ENCODE measurements around the gene OSBPL6.

DNA sequence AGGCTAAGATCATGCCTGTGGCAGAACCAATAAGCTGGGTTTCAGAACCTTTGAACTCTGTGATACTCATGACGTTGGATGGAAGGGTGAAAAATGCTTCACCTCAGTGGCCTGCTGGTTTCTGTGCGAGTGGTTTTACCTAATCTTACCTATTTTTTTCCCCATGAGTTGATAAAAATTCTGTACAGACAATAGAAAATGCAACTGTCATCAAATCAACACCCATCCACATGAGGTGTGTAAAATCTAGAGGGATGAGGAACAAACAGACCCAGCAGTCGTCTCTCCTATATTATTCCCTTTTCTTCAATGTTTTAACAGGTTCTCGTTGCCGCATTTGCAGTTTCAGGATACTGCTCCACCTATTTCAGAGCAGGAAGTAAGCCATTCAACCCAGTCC is 189.4 kb downstream of the OSBPL6 start:
- TF ChIP-seq, protein P1, sequence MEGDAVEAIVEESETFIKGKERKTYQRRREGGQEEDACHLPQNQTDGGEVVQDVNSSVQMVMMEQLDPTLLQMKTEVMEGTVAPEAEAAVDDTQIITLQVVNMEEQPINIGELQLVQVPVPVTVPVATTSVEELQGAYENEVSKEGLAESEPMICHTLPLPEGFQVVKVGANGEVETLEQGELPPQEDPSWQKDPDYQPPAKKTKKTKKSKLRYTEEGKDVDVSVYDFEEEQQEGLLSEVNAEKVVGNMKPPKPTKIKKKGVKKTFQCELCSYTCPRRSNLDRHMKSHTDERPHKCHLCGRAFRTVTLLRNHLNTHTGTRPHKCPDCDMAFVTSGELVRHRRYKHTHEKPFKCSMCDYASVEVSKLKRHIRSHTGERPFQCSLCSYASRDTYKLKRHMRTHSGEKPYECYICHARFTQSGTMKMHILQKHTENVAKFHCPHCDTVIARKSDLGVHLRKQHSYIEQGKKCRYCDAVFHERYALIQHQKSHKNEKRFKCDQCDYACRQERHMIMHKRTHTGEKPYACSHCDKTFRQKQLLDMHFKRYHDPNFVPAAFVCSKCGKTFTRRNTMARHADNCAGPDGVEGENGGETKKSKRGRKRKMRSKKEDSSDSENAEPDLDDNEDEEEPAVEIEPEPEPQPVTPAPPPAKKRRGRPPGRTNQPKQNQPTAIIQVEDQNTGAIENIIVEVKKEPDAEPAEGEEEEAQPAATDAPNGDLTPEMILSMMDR (IDR thresholded peaks at IDR 0.05 in 8 of 11, conservative IDR thresholded peaks at IDR 0.05 in 3 of 11) = no peak
- no peak for TF ChIP-seq POLR2AphosphoS5 (IDR thresholded peaks at IDR 0.05)
